GM19035 (cell line): Measurements from ENCODE around the gene AOC1.
"Not testable (repeated sequence)": the region's sequence is repeated elsewhere in the genome, so short reads cannot be mapped to it uniquely, and the experiment has no call there.

ENCODE experiments used
- ATAC-seq: cut with Tn5 transposase; IDR thresholded peaks from one replicate; pipeline ENCODE4 v1.9.1; 2021; ENCODE audit not compliant: unreplicated experiment

The AOC1 gene

DNA sequence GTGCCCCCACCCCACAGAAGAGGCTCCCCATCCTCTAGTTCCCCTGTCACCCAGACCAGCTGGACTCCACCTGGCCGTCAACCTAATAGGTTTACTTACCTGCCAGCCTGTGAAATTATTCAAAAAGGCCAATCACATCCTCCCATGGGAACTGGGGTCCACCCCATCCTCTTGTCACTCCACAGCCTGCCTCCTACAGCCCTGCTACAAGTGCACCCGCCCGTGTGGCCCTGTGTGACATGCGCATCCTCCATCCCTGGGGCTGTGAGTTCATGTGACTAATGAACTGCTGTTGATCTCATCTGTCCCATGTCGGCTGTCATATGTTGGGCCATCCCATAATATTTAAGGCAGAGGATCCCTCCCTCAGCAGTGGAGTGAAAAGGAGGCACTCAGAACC is 39.4 kb downstream of the AOC1 start:
- ATAC-seq: no peak

- no peak for ATAC-seq
These were observed 43.5 kb downstream of the AOC1 start for GRCh38 chr7:150895809-150896208.

DNA sequence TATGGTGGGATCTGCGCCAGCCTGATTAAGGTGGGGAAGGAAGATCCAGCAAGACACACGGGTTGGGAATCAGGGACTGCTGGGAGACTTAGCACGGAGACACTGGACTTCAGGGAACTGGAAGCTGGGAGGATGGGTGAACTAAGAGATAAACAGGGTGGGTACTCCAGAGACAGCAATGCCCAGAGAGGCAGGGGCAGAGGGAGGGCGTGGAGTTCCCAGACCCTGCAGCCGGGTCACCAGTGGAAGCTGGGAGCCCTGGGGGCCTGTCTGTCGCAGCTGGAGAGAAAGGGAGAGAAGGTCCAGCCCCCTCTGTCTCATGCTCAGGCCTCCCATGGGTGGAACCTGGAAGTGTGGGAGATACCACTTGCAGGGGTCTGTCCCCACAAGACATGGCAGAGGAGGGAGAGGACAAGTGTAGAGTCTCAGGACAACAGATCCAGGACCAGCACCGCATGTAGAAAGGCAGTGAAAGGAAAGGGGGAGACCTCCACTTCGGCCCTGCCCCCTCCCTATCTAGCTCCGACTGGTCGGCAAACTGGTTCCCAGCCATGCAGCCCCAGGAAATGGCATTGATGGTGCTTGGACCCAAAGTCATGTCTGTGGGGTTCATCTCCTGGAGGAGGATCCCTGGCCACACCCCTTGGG is 44.4 kb downstream of the AOC1 start:
- ATAC-seq: no peak

- peak; percentile 72 for ATAC-seq
These were observed 45.5 kb downstream of the AOC1 start for GRCh38 chr7:150897502-150898474.

GRCh38 chr7:150898475-150899011 is 46.2 kb downstream of the AOC1 start:
- ATAC-seq: peak; percentile 53

- no peak for ATAC-seq
These were observed 48.4 kb downstream of the AOC1 start for GRCh38 chr7:150900675-150901074.

GRCh38 chr7:150901160-150902035 is 49.1 kb downstream of the AOC1 start:
- ATAC-seq: no peak

- no peak for ATAC-seq
These were observed 50.0 kb downstream of the AOC1 start for GRCh38 chr7:150902078-150903033.

- ATAC-seq: no peak
These were observed 51.3 kb downstream of the AOC1 start for GRCh38 chr7:150903606-150904005.

- ATAC-seq: no peak
These were observed 51.9 kb downstream of the AOC1 start for GRCh38 chr7:150904011-150904909.

- no peak for ATAC-seq
These were observed 55.9 kb downstream of the AOC1 start for GRCh38 chr7:150908173-150908572.

- ATAC-seq: no peak
These were observed 57.1 kb downstream of the AOC1 start for GRCh38 chr7:150909200-150909995.

- ATAC-seq: not testable (repeated sequence)
These were observed 58.1 kb downstream of the AOC1 start for GRCh38 chr7:150910305-150910995.

- ATAC-seq: no peak
These were observed 58.7 kb downstream of the AOC1 start for GRCh38 chr7:150910996-150911422.
